ENCODE data around the gene SLX4IP.

DNA sequence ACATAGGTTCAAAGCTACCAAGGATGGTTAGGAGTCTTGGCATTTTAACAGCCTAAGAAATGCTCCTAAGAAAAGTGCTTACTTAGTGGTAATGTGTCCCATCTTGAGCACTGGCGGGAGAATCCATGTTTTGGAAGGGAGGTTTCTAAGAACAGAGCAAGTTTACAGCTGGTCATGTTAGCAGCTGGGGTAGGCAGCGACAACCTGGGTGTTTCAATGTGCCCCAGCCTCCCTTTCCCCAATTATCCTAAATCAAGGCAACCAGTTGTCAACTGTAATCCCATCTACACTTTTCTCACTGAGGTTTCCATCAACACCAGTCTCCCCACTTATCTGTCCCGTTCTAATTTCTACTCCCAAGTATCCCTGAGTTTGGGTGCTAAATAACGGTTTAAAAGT lies 240.3 kb downstream of the SLX4IP start:
- TF ChIP-seq, protein P1, sequence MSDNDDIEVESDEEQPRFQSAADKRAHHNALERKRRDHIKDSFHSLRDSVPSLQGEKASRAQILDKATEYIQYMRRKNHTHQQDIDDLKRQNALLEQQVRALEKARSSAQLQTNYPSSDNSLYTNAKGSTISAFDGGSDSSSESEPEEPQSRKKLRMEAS (IDR thresholded peaks at IDR 0.05; ENCODE audit: low read depth, low read length) = no peak
- TF ChIP-seq, protein P2, sequence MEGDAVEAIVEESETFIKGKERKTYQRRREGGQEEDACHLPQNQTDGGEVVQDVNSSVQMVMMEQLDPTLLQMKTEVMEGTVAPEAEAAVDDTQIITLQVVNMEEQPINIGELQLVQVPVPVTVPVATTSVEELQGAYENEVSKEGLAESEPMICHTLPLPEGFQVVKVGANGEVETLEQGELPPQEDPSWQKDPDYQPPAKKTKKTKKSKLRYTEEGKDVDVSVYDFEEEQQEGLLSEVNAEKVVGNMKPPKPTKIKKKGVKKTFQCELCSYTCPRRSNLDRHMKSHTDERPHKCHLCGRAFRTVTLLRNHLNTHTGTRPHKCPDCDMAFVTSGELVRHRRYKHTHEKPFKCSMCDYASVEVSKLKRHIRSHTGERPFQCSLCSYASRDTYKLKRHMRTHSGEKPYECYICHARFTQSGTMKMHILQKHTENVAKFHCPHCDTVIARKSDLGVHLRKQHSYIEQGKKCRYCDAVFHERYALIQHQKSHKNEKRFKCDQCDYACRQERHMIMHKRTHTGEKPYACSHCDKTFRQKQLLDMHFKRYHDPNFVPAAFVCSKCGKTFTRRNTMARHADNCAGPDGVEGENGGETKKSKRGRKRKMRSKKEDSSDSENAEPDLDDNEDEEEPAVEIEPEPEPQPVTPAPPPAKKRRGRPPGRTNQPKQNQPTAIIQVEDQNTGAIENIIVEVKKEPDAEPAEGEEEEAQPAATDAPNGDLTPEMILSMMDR (IDR thresholded peaks at IDR 0.05; ENCODE audit: low read depth, low read length) = no peak
